ENCODE measurements around the gene LRRC56.

Gene LRRC56

DNA sequence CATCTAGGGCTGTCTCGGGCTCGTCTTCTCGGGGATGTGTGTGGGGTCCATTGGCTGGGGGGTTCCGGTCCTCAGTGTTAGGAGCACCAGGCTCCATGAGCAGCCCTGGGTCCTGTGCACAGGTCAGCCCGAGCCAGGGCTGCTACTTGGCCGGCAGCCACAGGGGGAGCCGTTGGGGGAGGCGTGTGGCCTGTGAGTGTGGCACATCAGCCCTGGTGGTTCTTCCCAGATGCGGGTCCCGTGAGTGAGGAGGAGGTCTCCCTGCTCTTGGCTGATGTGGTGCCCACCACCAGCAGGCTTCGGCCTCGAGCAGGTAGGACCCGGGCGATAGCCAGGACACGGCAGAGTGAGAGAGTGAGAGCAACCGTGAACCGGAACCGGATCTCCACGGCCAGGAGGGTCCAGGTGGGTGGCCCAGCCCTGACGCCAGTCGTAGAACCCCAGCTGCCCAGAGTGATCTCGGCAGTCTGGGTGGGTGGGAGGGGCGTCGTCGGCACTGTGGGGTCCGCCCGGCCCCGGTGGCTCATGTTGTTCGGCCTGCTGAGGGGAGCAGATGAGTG is 59.9 kb downstream of the LRRC56 start:
- Mint-ChIP-seq H3K4me3 (no peak overlapping the region), H3K27me3 (no peaks in the 10 kb centered on the region), H3K36me3 (peaks cover 8% of the 10 kb centered on the region), H3K4me1 (no peaks in the 10 kb centered on the region), H3K27ac (no peak overlapping the region), H3K9me3 (no peaks in the 10 kb centered on the region)

DNA sequence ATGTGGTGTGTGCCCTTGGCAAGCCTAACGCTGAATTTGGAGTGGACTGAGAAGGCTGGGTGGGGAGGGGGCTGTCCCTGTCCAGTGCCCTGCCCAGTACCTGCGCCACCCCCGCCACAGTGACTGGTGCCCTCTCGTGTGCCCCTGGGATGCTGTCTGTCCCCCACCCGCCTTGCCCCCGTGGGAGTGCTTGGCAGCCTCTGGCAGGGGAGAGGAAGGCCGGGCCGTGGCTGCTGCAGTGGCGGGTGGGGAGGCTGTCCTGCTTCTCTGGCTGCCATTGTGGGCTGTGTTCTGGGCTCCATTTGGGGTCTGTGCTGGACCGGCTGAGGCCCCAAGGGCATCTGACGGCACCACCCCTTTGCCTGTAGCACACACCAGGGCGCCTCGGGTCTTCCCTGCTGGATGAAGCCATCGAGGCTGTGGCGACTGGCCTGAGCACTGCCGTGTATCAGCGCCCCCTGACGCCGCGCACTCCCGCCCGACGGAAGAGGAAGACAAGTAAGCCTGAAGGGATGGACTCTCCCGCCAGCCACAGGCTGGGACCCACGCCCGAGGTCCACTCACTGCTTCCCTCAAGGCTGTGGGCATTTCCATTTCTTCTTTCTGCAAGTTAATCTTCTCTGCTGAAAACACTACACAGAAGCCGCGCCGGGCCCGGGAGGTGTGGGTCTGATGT is 60.8 kb downstream of the LRRC56 start:
- Mint-ChIP-seq H3K4me3 (no peak overlapping the region), H3K27ac (no peak overlapping the region), H3K4me1 (no peaks in the 10 kb centered on the region), H3K27me3 (no peaks in the 10 kb centered on the region), H3K9me3 (no peaks in the 10 kb centered on the region), H3K36me3 (peaks cover 5% of the 10 kb centered on the region)

DNA sequence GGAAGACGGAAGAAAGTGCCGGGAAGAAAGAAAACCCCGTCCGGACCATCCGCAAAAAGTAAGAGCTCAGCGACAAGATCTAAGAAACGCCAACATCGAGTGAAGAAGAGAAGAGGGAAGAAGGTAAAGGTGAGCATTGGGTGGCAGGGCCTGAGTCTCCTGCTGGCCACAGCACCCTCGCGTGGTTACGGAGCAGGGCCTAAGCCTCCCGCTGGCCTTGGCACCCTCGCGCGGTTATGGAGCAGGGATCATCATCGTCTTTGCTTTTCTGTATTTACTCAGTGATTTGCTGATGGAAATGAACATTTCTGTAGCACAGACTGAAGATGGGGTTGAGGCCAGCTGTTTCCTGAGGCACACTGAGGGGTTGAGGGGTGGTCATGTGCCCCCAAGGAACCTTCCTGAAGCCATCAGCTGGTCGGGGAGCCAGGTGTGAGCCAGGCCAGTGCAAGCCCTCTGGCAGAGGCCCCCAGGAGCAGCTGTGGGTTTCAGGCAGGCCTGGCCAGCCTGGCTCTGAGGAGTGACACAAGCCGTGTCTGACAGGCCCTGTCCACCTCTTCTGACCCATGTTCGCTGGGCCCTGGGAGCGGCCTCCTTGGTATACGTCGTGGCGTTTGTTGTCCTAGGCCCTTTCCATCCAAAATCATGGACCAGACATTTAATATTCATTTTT is 64.4 kb downstream of the LRRC56 start:
- no peaks in the 10 kb centered on the region for H3K4me1 Mint-ChIP-seq
- H3K27ac Mint-ChIP-seq, result no peak overlapping the region
- H3K36me3 Mint-ChIP-seq, result peaks cover 8% of the 10 kb centered on the region
- H3K4me3 Mint-ChIP-seq, result no peak overlapping the region
- H3K9me3 Mint-ChIP-seq, result no peaks in the 10 kb centered on the region
- H3K27me3 Mint-ChIP-seq, result no peaks in the 10 kb centered on the region

DNA sequence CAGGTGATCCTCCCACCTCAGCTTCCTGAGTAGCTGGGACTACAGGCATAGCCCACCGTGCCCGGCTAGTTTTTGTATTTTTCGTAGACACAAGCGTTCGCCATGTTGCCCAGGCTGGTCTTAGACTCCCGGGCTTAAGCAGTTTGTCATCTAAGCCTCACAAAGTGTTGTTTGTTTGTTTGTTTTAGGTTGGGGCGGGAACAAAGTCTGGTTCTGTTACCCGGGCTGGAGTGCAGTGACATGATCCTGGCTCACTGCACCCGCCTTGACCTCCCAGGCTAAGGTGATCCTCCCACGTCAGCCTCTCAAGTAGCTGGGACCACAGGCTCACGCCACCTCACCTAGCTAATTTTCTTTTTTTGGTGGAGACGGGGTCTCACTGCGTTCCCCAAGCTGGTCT is 65.8 kb downstream of the LRRC56 start:
- Mint-ChIP-seq H3K27me3 (no peaks in the 10 kb centered on the region), H3K27ac (no peak overlapping the region), H3K9me3 (no peaks in the 10 kb centered on the region), H3K36me3 (peaks cover 6% of the 10 kb centered on the region), H3K4me1 (no peaks in the 10 kb centered on the region), H3K4me3 (no peak overlapping the region)
